GM18517 (cell line): ENCODE data around the gene RNF181.
"Not testable (repeated sequence)": the region's sequence is repeated elsewhere in the genome, so short reads cannot be mapped to it uniquely, and the experiment has no call there.

Experiments used
- ATAC-seq: cut with Tn5 transposase; IDR thresholded peaks from one replicate; pipeline ENCODE4 v1.9.1; 2021; ENCODE audit warnings: mild to moderate bottlenecking, moderate library complexity; ENCODE audit not compliant: unreplicated experiment

Gene RNF181

DNA sequence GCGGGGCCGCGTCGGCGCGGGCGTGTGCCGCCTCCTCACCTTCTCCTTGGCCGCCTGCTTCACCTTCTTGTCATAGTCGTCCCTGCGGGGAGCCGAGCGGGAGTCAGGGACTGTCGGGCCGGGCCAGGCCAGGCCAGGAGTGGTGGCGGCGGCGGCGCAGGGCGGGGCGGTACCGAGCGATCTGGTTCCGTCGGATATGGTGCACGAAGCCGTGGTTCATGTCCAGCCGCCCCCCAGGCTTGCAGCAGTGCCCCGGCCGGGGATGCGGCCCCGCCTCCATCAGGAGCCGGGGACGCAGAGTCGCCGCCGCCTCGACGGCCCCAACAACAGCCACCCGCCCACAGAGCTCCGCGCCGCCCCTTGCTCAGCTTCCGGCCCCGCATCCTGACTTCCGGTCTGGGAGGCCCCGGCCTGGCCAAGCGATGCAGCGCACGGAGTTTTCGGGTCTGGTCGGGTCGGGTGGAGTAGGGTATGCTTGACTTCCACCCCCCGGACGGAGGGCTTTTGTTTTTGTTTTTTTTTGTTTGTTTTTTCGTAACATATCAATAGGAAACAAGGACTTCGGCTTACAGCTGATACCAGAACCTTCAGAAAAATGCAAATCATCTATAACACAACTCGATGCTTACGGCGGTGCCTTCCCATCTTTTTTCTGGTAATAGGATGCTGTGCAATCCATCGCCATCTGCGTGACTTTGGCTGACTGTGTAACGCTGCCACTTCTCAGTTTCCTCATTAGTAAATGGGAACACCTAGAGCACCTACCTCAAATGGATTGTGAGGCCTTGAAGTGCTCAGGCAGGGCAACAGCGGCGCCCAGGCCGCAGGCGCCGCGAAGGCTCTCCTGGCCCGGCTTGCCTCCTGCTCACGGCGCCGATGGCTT is 16.4 kb downstream of the RNF181 start, which contains the start of gene C2orf68:
C2orf68 (minus strand) TSS at position 362 of the 883 bp plus-strand sequence; CDS start at position 280, 82 bp downstream.
- ATAC-seq = peak; percentile 62

DNA sequence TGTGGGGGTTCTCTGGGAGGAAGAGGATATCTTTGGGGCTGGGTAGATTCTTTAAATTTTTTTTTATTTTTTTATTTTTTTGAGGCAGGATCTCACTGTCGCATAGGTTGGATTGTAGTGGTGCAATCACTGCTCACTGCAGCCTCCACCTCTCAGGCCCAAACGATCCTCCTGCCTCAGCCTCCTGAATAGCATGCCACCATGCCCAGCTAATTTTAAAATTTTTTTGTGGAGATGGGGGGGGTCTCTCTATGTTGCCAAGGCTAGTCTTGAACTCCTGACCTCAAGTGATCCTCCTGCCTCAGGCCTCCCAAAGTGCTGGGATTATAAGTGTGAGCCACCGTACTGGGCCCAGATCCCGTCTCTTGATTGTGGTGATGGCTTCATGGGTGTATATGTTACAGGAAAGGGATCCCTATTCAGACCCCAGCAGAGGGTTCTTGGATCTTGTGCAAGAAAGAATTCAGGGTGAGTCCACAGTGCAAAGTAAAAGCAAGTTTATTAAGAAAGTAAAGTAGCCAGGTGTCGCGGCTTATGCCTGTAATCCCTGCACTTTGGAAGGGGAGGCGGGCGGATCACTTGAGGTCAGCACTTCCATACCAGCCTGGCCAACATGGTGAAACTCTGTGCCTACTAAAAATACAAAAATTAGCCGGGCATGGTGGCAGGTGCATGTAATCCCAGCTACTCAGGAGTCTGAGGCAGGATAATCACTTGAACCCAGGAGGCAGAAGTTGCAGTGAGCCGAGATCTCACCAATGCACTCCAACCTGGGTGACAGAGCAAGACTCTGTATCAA is 18.4 kb downstream of the RNF181 start:
- no peak for ATAC-seq

DNA sequence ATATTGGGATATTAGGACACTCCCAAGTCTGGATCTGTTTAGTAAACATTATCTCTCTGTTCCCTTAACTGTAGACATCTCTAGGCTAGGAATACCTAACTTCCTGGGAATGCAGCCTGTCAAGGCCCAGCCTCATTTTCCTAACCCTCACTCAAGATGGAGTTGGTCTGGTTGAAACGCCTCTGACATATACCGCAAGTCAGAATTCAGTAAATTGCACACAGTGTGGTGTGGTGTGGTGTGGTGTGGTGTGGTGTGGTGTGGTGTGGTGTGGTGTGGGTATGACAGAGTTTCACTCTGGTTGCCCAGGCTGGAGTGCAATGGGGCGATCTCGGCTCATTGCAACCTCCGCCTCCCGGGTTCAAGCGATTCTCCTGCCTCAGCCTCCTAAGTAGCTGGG is 19.2 kb downstream of the RNF181 start:
- ATAC-seq = not testable (repeated sequence)

DNA sequence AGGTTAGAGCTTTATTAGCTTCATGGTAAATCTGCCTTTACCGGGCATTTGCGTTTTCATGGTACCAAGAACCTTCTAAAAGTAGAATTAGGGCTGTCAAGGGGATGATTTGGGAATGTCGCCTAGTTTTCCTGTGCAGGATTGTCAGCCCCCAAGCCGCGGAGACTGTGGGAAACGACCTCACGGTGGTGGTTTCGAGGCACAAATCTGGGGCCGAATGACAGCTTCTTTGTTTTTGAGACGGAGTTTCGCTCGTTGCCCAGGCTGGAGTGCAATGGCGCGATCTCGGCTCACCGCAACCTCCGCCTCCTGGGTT is 19.8 kb downstream of the RNF181 start:
- ATAC-seq = no peak

DNA sequence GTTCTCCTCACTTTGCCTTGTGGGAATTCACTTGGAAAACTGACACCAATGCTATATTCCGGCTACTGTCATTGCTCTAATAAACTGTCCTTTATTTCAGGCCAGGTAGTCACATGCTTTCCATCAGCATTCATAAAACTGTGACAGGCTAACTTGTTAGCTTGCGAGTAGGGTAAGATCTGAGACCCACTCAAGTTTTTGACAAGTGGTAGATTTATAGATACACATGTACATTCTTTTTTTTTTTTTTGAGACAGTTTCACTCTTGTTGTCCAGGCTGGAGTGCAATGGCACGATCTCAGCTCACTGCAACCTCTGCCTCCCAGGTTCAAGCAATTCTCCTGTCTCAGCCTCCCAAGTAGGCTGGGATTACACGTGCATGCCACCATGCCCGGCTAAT is 22.2 kb downstream of the RNF181 start:
- not testable (repeated sequence) for ATAC-seq

DNA sequence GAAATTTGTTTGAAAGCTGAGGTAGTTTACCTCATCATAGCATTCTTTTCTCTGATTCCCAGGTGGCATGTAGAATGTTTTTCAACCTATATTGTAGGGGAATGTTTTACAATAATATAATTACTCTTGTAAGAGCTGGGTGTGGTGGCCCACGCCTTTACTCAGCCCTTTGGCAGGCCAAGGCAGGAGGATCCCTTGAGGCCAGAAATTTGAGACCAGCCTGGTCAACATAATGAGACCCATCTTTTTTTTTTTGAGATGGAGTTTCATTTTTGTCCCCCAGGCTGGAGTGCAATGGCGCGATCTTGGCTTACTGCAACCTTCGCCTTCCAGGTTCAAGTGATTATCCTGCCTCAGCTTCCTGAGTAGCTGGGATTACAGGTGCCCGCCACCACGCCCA is 24.1 kb downstream of the RNF181 start:
- no peak for ATAC-seq

DNA sequence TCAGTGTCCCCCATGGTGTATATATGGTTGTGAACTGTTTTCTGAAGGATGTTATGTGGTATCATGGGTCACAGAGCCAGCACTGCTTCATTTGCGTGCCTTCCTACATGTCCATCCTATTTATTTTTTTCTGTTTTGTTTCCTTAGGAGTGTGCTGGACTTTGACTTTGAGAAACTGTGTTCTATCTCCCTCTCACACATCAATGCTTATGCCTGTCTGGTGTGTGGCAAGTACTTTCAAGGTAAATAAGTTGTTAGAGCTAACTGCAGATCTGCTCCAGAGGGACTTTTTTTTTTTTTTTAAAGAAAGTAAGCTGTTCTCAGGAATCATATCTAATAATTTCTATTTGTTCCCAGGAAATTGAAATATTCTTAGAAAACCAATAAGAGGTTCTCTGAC is 25.8 kb downstream of the RNF181 start:
- no peak for ATAC-seq

DNA sequence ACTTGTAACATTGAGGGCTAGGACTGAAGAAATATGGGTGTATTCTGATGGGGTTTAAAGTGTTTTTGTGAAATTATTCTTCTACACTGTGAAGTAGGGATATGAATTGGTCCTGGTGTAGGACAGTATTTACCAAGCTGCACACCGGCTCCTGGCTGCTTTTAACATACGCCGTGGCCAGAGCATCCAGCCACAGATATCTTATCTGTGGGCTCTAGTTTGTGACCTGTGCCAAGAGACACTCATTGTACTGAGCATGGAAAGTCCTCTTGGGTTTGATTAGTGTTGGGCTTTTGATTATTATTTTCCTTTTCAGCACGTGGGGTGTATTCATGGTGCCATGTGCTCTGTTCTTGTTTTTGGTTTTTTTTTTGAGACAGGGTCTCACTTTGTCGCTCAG is 28.4 kb downstream of the RNF181 start:
- ATAC-seq = no peak

DNA sequence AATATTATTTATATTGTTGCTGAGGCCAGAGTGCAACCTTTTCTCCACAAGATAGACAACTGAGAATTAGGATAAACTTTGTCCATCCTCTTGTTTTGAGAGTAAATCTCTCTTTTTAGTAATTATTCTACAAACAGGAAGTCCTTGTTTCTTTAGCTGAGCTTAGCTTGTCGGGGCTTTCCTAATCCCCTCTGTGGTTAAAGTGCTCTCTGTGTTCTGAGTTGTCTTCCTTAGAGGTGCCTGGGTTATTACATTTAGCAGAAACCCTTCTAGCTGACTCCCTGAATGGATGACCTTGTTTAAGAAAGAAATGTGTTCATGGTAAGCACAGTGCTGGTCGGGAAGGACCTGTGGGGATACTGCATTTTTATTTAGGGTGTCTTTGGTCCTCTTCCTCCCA is 33.1 kb downstream of the RNF181 start:
- no peak for ATAC-seq

DNA sequence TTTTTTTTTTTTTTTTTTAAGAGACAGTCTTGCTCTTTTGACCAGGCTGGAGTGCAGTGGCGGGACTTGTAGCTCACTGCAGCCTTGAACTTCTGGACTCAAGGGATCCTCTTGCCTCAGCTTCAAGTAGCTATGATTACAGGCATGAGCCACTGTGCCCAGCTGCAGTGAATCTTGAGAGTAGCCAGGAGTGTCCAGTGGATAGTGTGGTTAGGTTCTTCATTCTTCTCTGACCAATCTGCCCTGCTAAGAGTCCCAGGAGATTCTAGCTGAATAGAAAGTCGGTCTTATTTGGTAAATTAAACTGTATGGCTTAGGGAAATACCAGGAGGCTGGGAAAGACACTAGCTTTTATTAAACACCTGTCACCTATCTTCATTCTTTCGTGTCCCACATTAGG is 35.8 kb downstream of the RNF181 start:
- ATAC-seq = no peak

DNA sequence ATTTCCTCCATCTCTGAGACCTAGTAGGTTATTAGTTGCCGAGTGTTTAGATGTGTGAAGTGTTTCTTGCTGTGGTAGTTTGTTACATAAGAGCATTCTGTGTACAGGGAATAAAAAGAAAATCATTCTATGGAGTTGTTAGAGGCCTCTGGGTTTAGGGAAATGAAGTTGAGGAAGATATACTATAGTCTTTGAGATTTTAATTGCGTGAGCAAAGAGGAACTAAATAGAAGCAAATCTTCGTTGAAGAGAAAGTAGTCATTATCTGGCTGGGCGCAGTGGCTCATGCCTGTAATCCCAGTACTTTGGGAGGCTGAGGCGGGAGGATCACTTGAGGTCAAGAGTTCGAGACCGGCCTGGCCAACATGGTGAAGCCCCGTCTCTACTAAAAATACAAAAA is 39.5 kb downstream of the RNF181 start:
- no peak for ATAC-seq

DNA sequence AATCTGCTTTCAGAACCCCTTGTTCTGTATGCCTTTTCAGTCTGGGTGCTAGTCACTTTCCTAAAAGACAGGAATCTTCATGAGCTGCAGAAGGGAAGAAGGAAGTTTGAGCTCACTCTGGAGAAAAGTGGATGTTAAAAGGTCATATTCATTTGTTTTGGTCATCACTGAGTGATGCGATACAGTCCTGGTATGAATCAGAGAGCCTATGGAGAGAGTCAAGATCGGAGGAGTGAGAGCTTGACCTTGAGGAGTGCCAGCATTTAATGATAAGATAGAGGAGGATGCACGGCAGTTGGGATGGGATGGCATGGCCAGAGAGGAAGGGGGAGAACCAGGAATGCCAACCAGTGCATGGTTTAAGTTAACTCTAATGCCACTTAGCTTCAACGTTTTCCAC is 40.1 kb downstream of the RNF181 start:
- no peak for ATAC-seq

DNA sequence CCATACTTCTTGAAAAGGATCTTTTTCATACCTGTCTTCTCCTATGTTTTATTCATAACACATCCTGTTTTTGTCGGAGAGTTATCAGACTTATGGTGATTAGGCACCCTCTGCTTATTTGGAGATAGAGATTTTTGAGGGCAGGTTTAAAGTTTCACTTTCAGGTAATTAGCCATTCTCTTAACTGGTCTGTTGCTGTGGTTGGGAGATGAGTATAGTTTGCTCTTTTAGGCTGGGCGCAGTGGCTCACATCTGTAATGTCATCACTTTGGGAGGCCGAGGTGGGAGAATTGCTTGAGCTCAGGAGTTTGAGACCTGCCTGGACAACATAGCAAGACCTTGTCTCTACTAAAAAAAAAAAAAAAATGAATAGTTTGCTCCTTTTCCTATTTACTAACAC is 47.2 kb downstream of the RNF181 start:
- peak; percentile 69 for ATAC-seq

DNA sequence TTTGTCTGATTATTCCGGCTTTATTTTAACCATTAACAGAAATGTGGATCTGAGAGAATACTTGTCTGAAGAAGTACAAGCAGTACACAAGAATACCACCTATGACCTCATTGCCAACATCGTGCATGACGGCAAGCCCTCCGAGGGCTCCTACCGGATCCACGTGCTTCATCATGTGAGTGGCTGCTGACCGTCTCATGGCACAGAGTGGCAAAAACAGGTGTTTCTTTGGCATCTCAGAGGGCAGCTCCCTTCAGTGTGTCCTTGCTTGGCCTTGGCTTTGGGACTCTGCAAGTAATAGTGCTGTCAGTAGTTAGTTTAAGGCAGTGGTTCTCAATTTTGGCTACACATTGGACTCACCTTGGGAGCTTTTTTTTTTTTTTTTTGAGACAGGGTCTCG is 49.4 kb downstream of the RNF181 start:
- no peak for ATAC-seq

DNA sequence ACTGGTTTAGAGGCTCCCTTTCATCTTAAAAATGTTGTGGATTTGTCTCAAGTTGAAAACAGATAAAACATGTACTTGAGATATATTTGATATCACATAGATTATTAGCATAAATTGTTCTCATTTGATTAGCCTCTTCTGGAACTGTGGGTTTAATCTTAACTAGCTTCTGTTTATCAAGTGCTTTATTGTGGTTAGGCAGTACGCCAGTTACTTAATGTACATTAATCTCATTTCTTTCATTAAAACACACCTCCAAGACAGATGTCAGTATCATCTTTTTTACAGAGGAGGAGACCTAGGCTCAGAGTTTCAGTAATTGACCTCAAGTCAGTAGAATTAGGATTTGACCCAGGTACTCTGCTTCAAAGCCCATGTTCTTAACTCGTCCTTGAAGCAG is 50.6 kb downstream of the RNF181 start:
- ATAC-seq = no peak
